ENCODE results near the gene RAD23B. TPM values are rescaled to one million over a fixed set of nuclear protein-coding genes. Genes with fewer than 3 reads are reported as not detected.

The RAD23B gene
- total and polyA plus RNA-seq, 2 of the 13 experiments (the other 11 are each of a cell fraction or from before 2014, with no cell fraction given): 133 to 156 TPM

GRCh38 chr9:107340920-107341632 is 58.0 kb downstream of the RAD23B start (continued):
- TF ChIP-seq ATF7 (IDR thresholded peaks at IDR 0.05) (no peak), ATF7 (CRISPR knock-in tag; IDR thresholded peaks at IDR 0.05) (no peak), EHMT2 (IDR thresholded peaks at IDR 0.05; ENCODE audit: borderline replicate concordance, low read depth, low read length) (no peak), HMGA1 (CRISPR knock-in tag; conservative IDR thresholded peaks at IDR 0.05) (no peak), NR2F2 (IDR thresholded peaks at IDR 0.05; ENCODE audit: borderline replicate concordance, low read depth) (no peak), XRCC5 (optimal IDR thresholded peaks at IDR 0.05; ENCODE audit: low read length) (peak; percentile 84), STAG1 (CRISPR knock-in tag; IDR thresholded peaks at IDR 0.05) (peak; percentile 91), ZNF17 (CRISPR knock-in tag; IDR thresholded peaks at IDR 0.05) (no peak), PBX2 (CRISPR knock-in tag; IDR thresholded peaks at IDR 0.05) (no peak), GRHL1 (CRISPR knock-in tag; conservative IDR thresholded peaks at IDR 0.05) (no peak), MXI1 (IDR thresholded peaks at IDR 0.05; ENCODE audit: borderline replicate concordance, low read depth, low read length) (peak; percentile 59; the same call in 1 of the 3 replicates), SAP130 (CRISPR knock-in tag; IDR thresholded peaks at IDR 0.05; ENCODE audit: low read depth) (peak; percentile 80), ZBTB4 (CRISPR knock-in tag; IDR thresholded peaks at IDR 0.05; ENCODE audit: borderline replicate concordance) (no peak), ZNF737 (CRISPR knock-in tag; IDR thresholded peaks at IDR 0.05; ENCODE audit: borderline replicate concordance) (no peak), CEBPB (IDR thresholded peaks at IDR 0.05; ENCODE audit: borderline replicate concordance, low read depth, low read length) (no peak), ZNF572 (CRISPR knock-in tag; IDR thresholded peaks at IDR 0.05) (no peak), SRSF4 (IDR thresholded peaks at IDR 0.05; ENCODE audit: low read depth, low read length, poor library complexity, severe bottlenecking) (no peak), ISX (CRISPR knock-in tag; conservative IDR thresholded peaks at IDR 0.05) (no peak), ZSCAN22 (CRISPR knock-in tag; IDR thresholded peaks at IDR 0.05) (no peak), RNF219 (CRISPR knock-in tag; IDR thresholded peaks at IDR 0.05) (no peak), PAWR (CRISPR knock-in tag; IDR thresholded peaks at IDR 0.05; ENCODE audit: borderline replicate concordance) (no peak), FOXK2 (IDR thresholded peaks at IDR 0.05) (no peak), KMT2B (CRISPR knock-in tag; IDR thresholded peaks at IDR 0.05) (no peak), ZFP36 (IDR thresholded peaks at IDR 0.05; ENCODE audit: borderline replicate concordance, low read depth, low read length, partially characterized antibody) (no peak)

Data from HepG2 (cell line).